ENCODE data around the gene LPO. TPM values are rescaled to one million over a fixed set of nuclear protein-coding genes. Genes with fewer than 3 reads are reported as not detected.

The LPO gene
- total RNA-seq, 2 donors from 2014 or later = not detected

GRCh38 chr17:58232707-58233156 lies 5.7 kb upstream of the LPO start:
- no peak overlapping the region for H3K4me3 ChIP-seq
- no peaks in the 10 kb centered on the region for H3K27me3 ChIP-seq (replicated peaks; ENCODE audit: insufficient read depth)
- H3K27ac ChIP-seq = no peak overlapping the region
- no peak for DNase-seq (ENCODE audit: low spot score)
- H3K4me1 ChIP-seq (replicated peaks) = no peaks in the 10 kb centered on the region
- intact Hi-C loops (cut with DNase I) = no loop called here
- no peaks in the 10 kb centered on the region for H3K9me3 ChIP-seq
- TF ChIP-seq POLR2A (IDR thresholded peaks at IDR 0.05) (no peak), POLR2AphosphoS5 (IDR thresholded peaks at IDR 0.05) (no peak)
- TF ChIP-seq, protein P1, sequence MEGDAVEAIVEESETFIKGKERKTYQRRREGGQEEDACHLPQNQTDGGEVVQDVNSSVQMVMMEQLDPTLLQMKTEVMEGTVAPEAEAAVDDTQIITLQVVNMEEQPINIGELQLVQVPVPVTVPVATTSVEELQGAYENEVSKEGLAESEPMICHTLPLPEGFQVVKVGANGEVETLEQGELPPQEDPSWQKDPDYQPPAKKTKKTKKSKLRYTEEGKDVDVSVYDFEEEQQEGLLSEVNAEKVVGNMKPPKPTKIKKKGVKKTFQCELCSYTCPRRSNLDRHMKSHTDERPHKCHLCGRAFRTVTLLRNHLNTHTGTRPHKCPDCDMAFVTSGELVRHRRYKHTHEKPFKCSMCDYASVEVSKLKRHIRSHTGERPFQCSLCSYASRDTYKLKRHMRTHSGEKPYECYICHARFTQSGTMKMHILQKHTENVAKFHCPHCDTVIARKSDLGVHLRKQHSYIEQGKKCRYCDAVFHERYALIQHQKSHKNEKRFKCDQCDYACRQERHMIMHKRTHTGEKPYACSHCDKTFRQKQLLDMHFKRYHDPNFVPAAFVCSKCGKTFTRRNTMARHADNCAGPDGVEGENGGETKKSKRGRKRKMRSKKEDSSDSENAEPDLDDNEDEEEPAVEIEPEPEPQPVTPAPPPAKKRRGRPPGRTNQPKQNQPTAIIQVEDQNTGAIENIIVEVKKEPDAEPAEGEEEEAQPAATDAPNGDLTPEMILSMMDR (IDR thresholded peaks at IDR 0.05) = no peak
- H3K36me3 ChIP-seq = no peaks in the 10 kb centered on the region
- WGBS = 54% methylated on average over 12 of the region's 12 CpGs

DNA sequence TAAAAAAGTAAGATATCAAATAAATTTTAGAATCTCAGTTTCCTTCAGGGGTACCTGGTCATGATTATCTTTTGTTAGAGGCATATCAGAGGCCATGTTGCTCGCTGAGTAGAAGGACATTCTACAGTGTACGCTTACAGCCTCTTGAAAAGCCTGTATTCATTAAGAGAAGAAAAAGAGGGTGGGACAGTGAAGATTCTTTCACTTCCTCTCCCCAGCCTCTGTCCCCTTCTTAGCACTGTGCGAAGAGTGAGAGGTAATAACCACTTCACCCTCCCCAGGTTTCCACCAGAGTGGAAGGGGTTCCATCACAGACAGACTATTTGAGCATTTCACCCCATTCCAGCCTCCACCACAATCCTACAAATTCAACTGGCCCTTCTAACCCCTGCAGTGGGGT lies 4.8 kb upstream of the LPO start:
- Histone ChIP-seq H3K4me1 (replicated peaks) (no peaks in the 10 kb centered on the region), H3K27ac (no peak overlapping the region), H3K36me3 (no peaks in the 10 kb centered on the region), H3K4me3 (no peak overlapping the region), H3K9me3 (no peaks in the 10 kb centered on the region), H3K27me3 (replicated peaks; ENCODE audit: insufficient read depth) (no peaks in the 10 kb centered on the region)
- TF ChIP-seq POLR2AphosphoS5 (IDR thresholded peaks at IDR 0.05) (no peak), POLR2A (IDR thresholded peaks at IDR 0.05) (no peak)
- TF ChIP-seq, protein P1 (IDR thresholded peaks at IDR 0.05) = no peak
- intact Hi-C loops (cut with DNase I) = no loop called here
- WGBS = 69% methylated on average over 3 of the region's 3 CpGs
- no peak for DNase-seq (ENCODE audit: low spot score)

DNA sequence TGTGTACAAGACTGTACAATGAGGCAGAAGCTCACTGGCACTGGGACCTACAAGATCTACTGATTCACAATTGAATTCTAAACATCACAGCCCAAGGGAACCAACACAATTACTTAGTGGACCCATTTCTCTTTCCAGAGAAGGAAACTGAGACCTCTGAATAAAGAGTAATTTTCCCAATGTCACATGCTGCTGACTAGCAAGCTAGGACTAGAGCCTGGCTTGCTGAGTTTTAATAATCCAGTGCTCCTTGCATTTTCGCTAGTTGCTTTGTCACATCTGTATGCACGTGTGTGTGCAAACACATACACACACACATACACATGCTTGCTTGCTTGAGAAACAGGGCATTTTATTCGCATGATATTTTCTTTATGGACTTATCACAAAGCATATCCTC lies 3.9 kb upstream of the LPO start:
- Histone ChIP-seq H3K4me1 (replicated peaks) (no peaks in the 10 kb centered on the region), H3K36me3 (no peaks in the 10 kb centered on the region), H3K4me3 (no peak overlapping the region), H3K27me3 (replicated peaks; ENCODE audit: insufficient read depth) (no peaks in the 10 kb centered on the region), H3K9me3 (no peaks in the 10 kb centered on the region), H3K27ac (no peak overlapping the region)
- TF ChIP-seq, protein P1 (IDR thresholded peaks at IDR 0.05) = no peak
- no peak for TF ChIP-seq POLR2AphosphoS5 (IDR thresholded peaks at IDR 0.05)
- TF ChIP-seq POLR2A (IDR thresholded peaks at IDR 0.05) = no peak
- no peak for DNase-seq (ENCODE audit: low spot score)
- WGBS = 76% methylated on average over 3 of the region's 3 CpGs
- intact Hi-C loops (cut with DNase I) = no loop called here

- Histone ChIP-seq H3K9me3 (no peaks in the 10 kb centered on the region), H3K4me3 (no peak overlapping the region), H3K4me1 (replicated peaks) (no peaks in the 10 kb centered on the region), H3K36me3 (no peaks in the 10 kb centered on the region), H3K27ac (no peak overlapping the region), H3K27me3 (replicated peaks; ENCODE audit: insufficient read depth) (no peaks in the 10 kb centered on the region)
- DNase-seq (ENCODE audit: low spot score) = no peak
- 86% methylated on average over 1 of the region's 1 CpG for WGBS
- no peak for TF ChIP-seq POLR2AphosphoS5 (IDR thresholded peaks at IDR 0.05)
- TF ChIP-seq POLR2A (IDR thresholded peaks at IDR 0.05) = no peak
- TF ChIP-seq, protein P1 (IDR thresholded peaks at IDR 0.05) = no peak
- intact Hi-C loops (cut with DNase I) = no loop called here
Observed at GRCh38 chr17:58235821-58236220, 2.6 kb upstream of the LPO start.

DNA sequence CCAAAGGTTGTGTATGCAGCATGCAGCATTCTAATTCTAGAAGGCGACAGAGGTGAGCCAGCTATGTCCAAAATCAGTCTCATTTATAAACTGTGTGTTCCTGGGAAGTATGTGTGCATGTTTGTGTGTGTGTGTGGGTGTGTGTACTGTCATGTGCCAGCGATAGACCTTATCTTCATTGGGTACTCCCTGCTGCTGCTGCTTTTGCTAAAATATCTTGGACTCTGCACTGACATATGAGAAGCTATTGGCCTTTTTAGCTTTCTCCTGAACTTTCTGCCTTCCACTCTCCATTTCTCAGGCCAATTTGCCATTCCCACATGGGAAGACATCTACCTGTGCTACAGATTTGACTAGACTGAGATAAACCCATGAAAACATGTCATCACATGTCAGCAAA lies 2.0 kb upstream of the LPO start:
- no peaks in the 10 kb centered on the region for H3K9me3 ChIP-seq
- DNase-seq (ENCODE audit: low spot score) = no peak
- no peaks in the 10 kb centered on the region for H3K27me3 ChIP-seq (replicated peaks; ENCODE audit: insufficient read depth)
- no peaks in the 10 kb centered on the region for H3K36me3 ChIP-seq
- TF ChIP-seq, protein P1 (IDR thresholded peaks at IDR 0.05) = no peak
- TF ChIP-seq POLR2AphosphoS5 (IDR thresholded peaks at IDR 0.05) (no peak), POLR2A (IDR thresholded peaks at IDR 0.05) (no peak)
- no peaks in the 10 kb centered on the region for H3K4me1 ChIP-seq (replicated peaks)
- H3K4me3 ChIP-seq = no peak overlapping the region
- 53% methylated on average over 2 of the region's 2 CpGs for WGBS
- intact Hi-C loops (cut with DNase I) = no loop called here
- H3K27ac ChIP-seq = no peak overlapping the region
